ENCODE measurements around the gene AFF2. TPM values are rescaled to one million over a fixed set of nuclear protein-coding genes. Genes with fewer than 3 reads are reported as not detected.
"Not testable (repeated sequence)": the region's sequence is repeated elsewhere in the genome, so short reads cannot be mapped to it uniquely, and the experiment has no call there.

AFF2 gene
- total RNA-seq, 1 donor from 2014 or later = 0.22 TPM

GRCh38 chrX:148872161-148872535 lies 371.7 kb downstream of the AFF2 start:
- ATAC-seq (no peak), DNase-seq (ENCODE audit: missing footprints) (no peak)
- intact Hi-C loops (cut with DNase I) = no loop called here

- ATAC-seq = no peak
- intact Hi-C loops (cut with DNase I) = no loop called here
Observed at GRCh38 chrX:148872881-148873280, 372.5 kb downstream of the AFF2 start.

GRCh38 chrX:148874636-148875246 lies 374.3 kb downstream of the AFF2 start:
- ATAC-seq = no peak
- intact Hi-C loops (cut with DNase I) = no loop called here
- no peak for DNase-seq (ENCODE audit: missing footprints)

More at GRCh38 chrX:148872881-148873280, 372.5 kb downstream of the AFF2 start:
- DNase-seq (ENCODE audit: missing footprints) = no peak

GRCh38 chrX:148878371-148878770 lies 378.0 kb downstream of the AFF2 start:
- ATAC-seq = no peak

GRCh38 chrX:148885203-148885602 lies 384.8 kb downstream of the AFF2 start:
- DNase-seq (ENCODE audit: missing footprints) = no peak
- no peak for ATAC-seq
- intact Hi-C loops (cut with DNase I) = no loop called here

More at GRCh38 chrX:148878371-148878770, 378.0 kb downstream of the AFF2 start:
- intact Hi-C loops (cut with DNase I) = no loop called here
- no peak for DNase-seq (ENCODE audit: missing footprints)

- DNase-seq (ENCODE audit: missing footprints) (no peak), ATAC-seq (no peak)
- intact Hi-C loops (cut with DNase I) = no loop called here
Observed at GRCh38 chrX:148893395-148893794, 393.0 kb downstream of the AFF2 start.

- ATAC-seq = no peak
- DNase-seq (ENCODE audit: missing footprints) = no peak
- intact Hi-C loops (cut with DNase I) = no loop called here
Observed at GRCh38 chrX:148902581-148902980, 402.2 kb downstream of the AFF2 start.

GRCh38 chrX:148903176-148903575 lies 402.8 kb downstream of the AFF2 start:
- DNase-seq (ENCODE audit: missing footprints) (no peak), ATAC-seq (no peak)
- intact Hi-C loops (cut with DNase I) = no loop called here

- ATAC-seq (no peak), DNase-seq (ENCODE audit: missing footprints) (no peak)
- intact Hi-C loops (cut with DNase I) = no loop called here
Observed at GRCh38 chrX:148904421-148905111, 404.1 kb downstream of the AFF2 start.

- DNase-seq (ENCODE audit: missing footprints) = no peak
- intact Hi-C loops (cut with DNase I) = no loop called here
- ATAC-seq = no peak
Observed at GRCh38 chrX:148905400-148905799, 405.0 kb downstream of the AFF2 start.

GRCh38 chrX:148906628-148907027 lies 406.2 kb downstream of the AFF2 start:
- DNase-seq (ENCODE audit: missing footprints); intact Hi-C loops (cut with DNase I); ATAC-seq: not testable (repeated sequence)

- no peak for DNase-seq (ENCODE audit: missing footprints)
- intact Hi-C loops (cut with DNase I) = no loop called here
Observed at GRCh38 chrX:148909758-148910157, 409.3 kb downstream of the AFF2 start.

GRCh38 chrX:148913971-148914370 lies 413.6 kb downstream of the AFF2 start:
- intact Hi-C loops (cut with DNase I) = no loop called here
- ATAC-seq (no peak), DNase-seq (ENCODE audit: missing footprints) (no peak)

More at GRCh38 chrX:148909758-148910157, 409.3 kb downstream of the AFF2 start:
- no peak for ATAC-seq

GRCh38 chrX:148914783-148915182 lies 414.4 kb downstream of the AFF2 start:
- no peak for ATAC-seq
- DNase-seq (ENCODE audit: missing footprints) = no peak
- intact Hi-C loops (cut with DNase I) = no loop called here

- intact Hi-C loops (cut with DNase I) = no loop called here
- ATAC-seq (no peak), DNase-seq (ENCODE audit: missing footprints) (no peak)
Observed at GRCh38 chrX:148915474-148915873, 415.1 kb downstream of the AFF2 start.

- DNase-seq (ENCODE audit: missing footprints) (no peak), ATAC-seq (no peak)
- intact Hi-C loops (cut with DNase I) = no loop called here
Observed at GRCh38 chrX:148917441-148917840, 417.0 kb downstream of the AFF2 start.

GRCh38 chrX:148923631-148924030 lies 423.2 kb downstream of the AFF2 start:
- intact Hi-C loops (cut with DNase I) = no loop called here
- DNase-seq (ENCODE audit: missing footprints) (no peak), ATAC-seq (no peak)

- no peak for DNase-seq (ENCODE audit: missing footprints)
- intact Hi-C loops (cut with DNase I) = no loop called here
- ATAC-seq = no peak
Observed at GRCh38 chrX:148926371-148926770, 426.0 kb downstream of the AFF2 start.

- intact Hi-C loops (cut with DNase I) = no loop called here
- no peak for DNase-seq (ENCODE audit: missing footprints)
- no peak for ATAC-seq
Observed at GRCh38 chrX:148928811-148929210, 428.4 kb downstream of the AFF2 start.

- DNase-seq (ENCODE audit: missing footprints) (no peak), ATAC-seq (no peak)
- intact Hi-C loops (cut with DNase I) = no loop called here
Observed at GRCh38 chrX:148929686-148930085, 429.3 kb downstream of the AFF2 start.

Data from Right ventricle myocardium inferior (tissue), 1 donor.